Cardiac muscle cell (in vitro differentiated cells and primary cell): ENCODE results near the gene PAQR6. TPM values are rescaled to one million over a fixed set of nuclear protein-coding genes. Genes with fewer than 3 reads are reported as not detected.

Source experiments
- DNase-seq, 2 donors: peaks; one replicate each; pipeline versions ENCODE4 v3.0.0 to v3.0.0-alpha.2; 2010 to 2017; ENCODE audit warnings: low read depth in 1 of 2, low spot score in 1 of 2
- H3K27ac ChIP-seq: fragments of 200-600 bp; sonication (generic); 2 replicates; pipeline ENCODE4 v1.5.1; 2016
- H3K27me3 ChIP-seq: fragments of 200-600 bp; sonication (generic); 2 replicates; pipeline ENCODE4 v1.6.0; 2016; ENCODE audit warnings: control low read depth
- H3K36me3 ChIP-seq: fragments of 200-600 bp; sonication (generic); 2 replicates; pipeline ENCODE4 v1.5.1; 2016; ENCODE audit warnings: control low read depth
- H3K4me1 ChIP-seq: fragments of 200-600 bp; sonication (generic); 2 replicates; pipeline ENCODE4 v1.8.1; 2017; ENCODE audit warnings: low read depth, mild to moderate bottlenecking, mixed run types
- H3K4me3 ChIP-seq: fragments of 200-600 bp; sonication (generic); 2 replicates; pipeline ENCODE4 v1.5.1; 2016; ENCODE audit warnings: mild to moderate bottlenecking
- H3K9me3 ChIP-seq: fragments of 200-600 bp; sonication (generic); 2 replicates; pipeline ENCODE4 v1.5.1; 2017; ENCODE audit warnings: low read depth, mild to moderate bottlenecking, control low read depth
- CTCF ChIP-seq: IDR thresholded peaks from 2 replicates; pipeline ENCODE4 v1.5.1; 2012; ENCODE audit warnings: low read depth, mild to moderate bottlenecking, low read length
- polyA plus RNA-seq: library from polyadenylated mRNA; unstranded; fragments of >200 nt; fragmentation: Nextera tagmentation; extraction: Ambion mirVana; gene quantifications from 2 replicates; pipeline ENCODE4 v1.2.1, GENCODE V29; 2016
- total RNA-seq: library from RNA; depleted of rRNA; stranded (reverse); fragments of >200 nt; gene quantifications from 2 replicates; pipeline ENCODE4 v1.2.3, GENCODE V29; 2016

PAQR6 gene
- total RNA-seq: 34.5 and 35.7 TPM in 2 replicates
- polyA plus RNA-seq: 23.3 and 40.1 TPM in 2 replicates

GRCh38 chr1:156247460-156248322 is at the start of gene PAQR6:
PAQR6 (minus strand) TSS chr1:156248056; CDS start chr1:156246731, 1,325 bp downstream.
- no peak for DNase-seq
- no peak for TF ChIP-seq CTCF
- peaks cover 17% of the 10 kb centered on the region for H3K36me3 ChIP-seq
- H3K4me3 ChIP-seq: no peak within 1 kb of the TSS
- peaks cover 14% of the 10 kb centered on the region for H3K4me1 ChIP-seq
- no peaks in the 10 kb centered on the region for H3K9me3 ChIP-seq
- H3K27me3 ChIP-seq: no peaks in the 10 kb centered on the region
- H3K27ac ChIP-seq: peak within 1 kb of the TSS; percentile 74

- peak within 1 kb of the TSS; percentile 57 for H3K4me3 ChIP-seq
- H3K27ac ChIP-seq: no peak within 1 kb of the TSS
- no peaks in the 10 kb centered on the region for H3K4me1 ChIP-seq
- no peak for TF ChIP-seq CTCF
- DNase-seq: peak; percentile 73 to 74
- H3K27me3 ChIP-seq: no peaks in the 10 kb centered on the region
- no peaks in the 10 kb centered on the region for H3K9me3 ChIP-seq
- no peaks in the 10 kb centered on the region for H3K36me3 ChIP-seq
These were observed 47.6 kb upstream of the PAQR6 start, which contains the start of gene GLMP for GRCh38 chr1:156295391-156295947. GLMP (minus strand) TSS chr1:156295679; CDS start chr1:156295645, 34 bp downstream.

- no peak for TF ChIP-seq CTCF
- no peak overlapping the region for H3K4me3 ChIP-seq
- H3K9me3 ChIP-seq: no peaks in the 10 kb centered on the region
- H3K4me1 ChIP-seq: no peaks in the 10 kb centered on the region
- no peaks in the 10 kb centered on the region for H3K36me3 ChIP-seq
- no peak for DNase-seq
- H3K27me3 ChIP-seq: no peaks in the 10 kb centered on the region
- H3K27ac ChIP-seq: no peak overlapping the region
These were observed 46.0 kb upstream of the PAQR6 start for GRCh38 chr1:156293895-156294294.

- Histone ChIP-seq H3K27ac (no peak overlapping the region), H3K36me3 (no peaks in the 10 kb centered on the region), H3K9me3 (no peaks in the 10 kb centered on the region), H3K27me3 (no peaks in the 10 kb centered on the region), H3K4me1 (no peaks in the 10 kb centered on the region), H3K4me3 (no peak overlapping the region)
- DNase-seq: no peak
- TF ChIP-seq CTCF: no peak
These were observed 45.2 kb upstream of the PAQR6 start for GRCh38 chr1:156293098-156293434.

GRCh38 chr1:156291226-156292061 is 43.6 kb upstream of the PAQR6 start:
- H3K4me3 ChIP-seq: peak overlapping the region; percentile 30
- no peaks in the 10 kb centered on the region for H3K27me3 ChIP-seq
- peak overlapping the region; percentile 74 for H3K27ac ChIP-seq
- H3K9me3 ChIP-seq: no peaks in the 10 kb centered on the region
- no peaks in the 10 kb centered on the region for H3K36me3 ChIP-seq
- no peaks in the 10 kb centered on the region for H3K4me1 ChIP-seq
- peak; percentile 86 to 91 for DNase-seq
- TF ChIP-seq CTCF: no peak
